Large intestine (tissue), 3 donors: ENCODE measurements around the gene ALMS1. TPM values are rescaled to one million over a fixed set of nuclear protein-coding genes. Genes with fewer than 3 reads are reported as not detected.
A peak's percentile ranks its signal among the peaks of the same experiment; 100 is the strongest.

Experiments
- DNase-seq, 2 donors: peaks; one replicate each; pipeline versions ENCODE4 v3.0.0 to v3.0.0-alpha.2; 2013
- H3K27ac ChIP-seq: one replicate; pipeline ENCODE4 v1.5.1; 2013; ENCODE audit warnings: low read length
- H3K27me3 ChIP-seq: 2 replicates; pipeline ENCODE4 v1.6.1; 2013; ENCODE audit warnings: low read length; ENCODE audit not compliant: control insufficient read depth, insufficient read depth
- H3K36me3 ChIP-seq: 2 replicates; pipeline ENCODE4 v1.6.1; 2013; ENCODE audit warnings: low read length; ENCODE audit not compliant: control insufficient read depth, insufficient read depth
- H3K4me1 ChIP-seq: one replicate; pipeline ENCODE4 v1.6.1; 2013; ENCODE audit warnings: low read length; ENCODE audit not compliant: control insufficient read depth, insufficient read depth
- H3K4me3 ChIP-seq: one replicate; pipeline ENCODE4 v1.5.1; 2013; ENCODE audit warnings: low read length
- H3K9me3 ChIP-seq: one replicate; pipeline ENCODE4 v1.6.1; 2013; ENCODE audit warnings: mild to moderate bottlenecking, low read depth, low read length, moderate library complexity; ENCODE audit not compliant: control insufficient read depth
- WGBS: methylation state at CpG from one replicate; pipeline ENCODE4 v1.1.5; 2013; ENCODE audit warnings: low lambda C conversion rate; ENCODE audit not compliant: insufficient coverage; 5-methylcytosine and 5-hydroxymethylcytosine counted together
- polyA plus RNA-seq: library from polyadenylated mRNA; unstranded; fragments of 120-200 nt; gene quantifications from one replicate; pipeline ENCODE4 v1.2.1, GENCODE V29; 2013

Gene ALMS1
- polyA plus RNA-seq, 1 donor, result 22.5 TPM

DNA sequence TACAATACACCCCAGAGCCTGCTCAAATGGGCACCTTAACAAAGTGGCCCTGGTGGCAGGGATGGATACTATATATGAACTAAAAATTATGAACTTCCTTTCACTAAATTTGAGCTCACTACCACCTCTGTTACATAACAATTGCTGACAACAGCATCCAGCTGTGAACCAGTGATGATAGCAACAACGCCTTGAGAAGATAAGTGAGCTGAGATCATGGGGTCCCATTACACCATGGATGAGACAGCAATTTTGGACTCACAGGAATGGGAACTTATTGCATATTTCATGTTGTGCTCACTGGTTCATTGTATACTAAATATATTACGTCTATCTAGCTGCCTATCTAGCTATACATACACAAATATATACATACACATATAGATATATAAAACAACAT, 16.9 kb upstream of the ALMS1 start:
- Histone ChIP-seq H3K27me3 (peaks cover 10% of the 10 kb centered on the region), H3K4me1 (no peaks in the 10 kb centered on the region), H3K4me3 (no peak overlapping the region), H3K9me3 (no peaks in the 10 kb centered on the region), H3K36me3 (no peaks in the 10 kb centered on the region), H3K27ac (no peak overlapping the region)
- WGBS, result 40% methylated on average over 1 of the region's 2 CpGs
- DNase-seq, result no peak

DNA sequence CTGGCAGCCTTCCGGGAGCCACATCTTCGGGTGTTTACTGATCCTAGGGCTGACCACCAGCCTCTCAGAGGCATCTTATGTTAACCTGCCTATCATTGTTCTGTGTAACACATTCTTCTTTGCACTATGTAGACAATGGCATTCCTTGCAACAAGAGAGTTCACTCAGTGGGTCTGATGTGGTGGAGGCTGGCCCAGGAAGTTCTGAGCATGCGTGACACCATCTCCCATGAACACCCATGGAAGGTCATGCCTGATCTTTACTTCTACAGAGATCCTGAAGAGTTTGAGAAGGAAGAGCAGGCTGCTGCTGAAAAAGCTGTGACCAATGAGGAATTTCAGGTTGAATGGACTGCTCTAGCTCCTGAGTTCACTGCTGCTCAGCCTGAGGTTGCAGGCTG, 15.3 kb upstream of the ALMS1 start:
- no peaks in the 10 kb centered on the region for H3K4me1 ChIP-seq
- no CpG with 5 or more reads among the region's 3 CpGs for WGBS
- no peak overlapping the region for H3K4me3 ChIP-seq
- H3K36me3 ChIP-seq, result no peaks in the 10 kb centered on the region
- no peak for DNase-seq
- H3K27me3 ChIP-seq, result peaks cover 10% of the 10 kb centered on the region
- H3K9me3 ChIP-seq, result no peaks in the 10 kb centered on the region
- H3K27ac ChIP-seq, result no peak overlapping the region

DNA sequence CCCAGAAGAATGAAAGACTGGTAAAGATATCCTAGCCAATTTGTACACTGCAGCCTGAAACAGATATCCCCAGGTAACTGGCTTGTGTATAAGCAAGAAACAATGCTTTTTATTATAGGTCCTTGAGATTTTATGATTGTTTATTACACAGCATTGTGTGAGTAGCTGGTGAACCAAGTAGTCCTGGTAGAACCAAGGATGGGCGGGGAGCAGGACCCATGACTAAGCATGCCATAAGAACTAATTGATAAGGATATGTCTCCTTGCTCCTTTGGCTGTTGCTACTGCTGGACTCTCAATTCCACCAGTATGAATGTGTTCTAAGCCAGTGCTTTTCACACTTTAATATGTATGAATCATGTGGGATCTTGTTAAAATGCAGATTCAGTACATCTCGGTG, 12.3 kb upstream of the ALMS1 start:
- Histone ChIP-seq H3K27ac (no peak overlapping the region), H3K36me3 (no peaks in the 10 kb centered on the region), H3K4me1 (no peaks in the 10 kb centered on the region), H3K9me3 (no peaks in the 10 kb centered on the region), H3K4me3 (no peak overlapping the region), H3K27me3 (peaks cover 14% of the 10 kb centered on the region)
- no CpG with 5 or more reads among the region's 2 CpGs for WGBS
- no peak for DNase-seq

DNA sequence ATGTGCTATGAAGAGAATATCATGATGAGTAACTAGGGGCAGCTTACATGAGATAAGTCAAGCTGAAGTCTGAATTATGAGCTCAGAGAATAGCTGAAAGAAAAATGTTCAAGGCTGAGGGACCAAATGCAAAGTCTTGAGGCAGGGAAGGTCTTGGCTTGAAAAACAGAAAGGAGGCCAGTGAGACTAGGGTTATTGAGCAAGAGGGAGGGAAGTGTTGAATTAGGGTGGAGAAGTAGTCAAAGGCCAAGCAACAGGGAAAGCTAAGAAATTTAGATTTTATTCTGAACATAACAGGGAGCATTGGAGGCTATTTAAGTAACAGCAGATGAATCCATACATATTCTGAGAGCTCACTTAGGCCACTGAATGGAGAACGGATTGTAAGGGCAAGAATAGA, 11.4 kb upstream of the ALMS1 start:
- no peaks in the 10 kb centered on the region for H3K36me3 ChIP-seq
- no peaks in the 10 kb centered on the region for H3K4me1 ChIP-seq
- no peak overlapping the region for H3K4me3 ChIP-seq
- no CpG with 5 or more reads among the region's 1 CpG for WGBS
- no peak overlapping the region for H3K27ac ChIP-seq
- peaks cover 14% of the 10 kb centered on the region for H3K27me3 ChIP-seq
- DNase-seq, result no peak
- H3K9me3 ChIP-seq, result no peaks in the 10 kb centered on the region

DNA sequence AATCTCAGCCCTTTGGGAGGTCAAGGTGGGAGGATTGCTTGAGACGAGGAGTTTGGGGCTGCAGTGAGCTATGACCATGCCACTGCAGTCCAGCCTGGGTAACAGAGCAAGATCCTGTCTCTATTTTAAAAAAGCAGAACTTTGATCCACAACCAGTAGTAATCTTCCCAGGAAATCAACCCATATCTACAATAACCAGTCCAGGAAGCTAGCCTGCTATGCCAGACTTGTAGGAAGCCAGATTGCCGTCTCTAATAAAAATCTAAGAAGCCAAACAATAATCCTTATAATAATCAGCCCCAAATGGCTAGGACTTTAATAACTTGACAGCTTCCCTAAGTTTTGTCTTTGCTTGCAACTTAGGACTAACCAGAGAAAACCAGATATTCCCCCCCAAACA, 9.0 kb upstream of the ALMS1 start:
- H3K4me1 ChIP-seq, result no peaks in the 10 kb centered on the region
- no peak for DNase-seq
- WGBS, result no CpG with 5 or more reads among the region's 2 CpGs
- no peaks in the 10 kb centered on the region for H3K36me3 ChIP-seq
- peaks cover 20% of the 10 kb centered on the region for H3K27me3 ChIP-seq
- H3K4me3 ChIP-seq, result no peak overlapping the region
- no peaks in the 10 kb centered on the region for H3K9me3 ChIP-seq
- no peak overlapping the region for H3K27ac ChIP-seq

DNA sequence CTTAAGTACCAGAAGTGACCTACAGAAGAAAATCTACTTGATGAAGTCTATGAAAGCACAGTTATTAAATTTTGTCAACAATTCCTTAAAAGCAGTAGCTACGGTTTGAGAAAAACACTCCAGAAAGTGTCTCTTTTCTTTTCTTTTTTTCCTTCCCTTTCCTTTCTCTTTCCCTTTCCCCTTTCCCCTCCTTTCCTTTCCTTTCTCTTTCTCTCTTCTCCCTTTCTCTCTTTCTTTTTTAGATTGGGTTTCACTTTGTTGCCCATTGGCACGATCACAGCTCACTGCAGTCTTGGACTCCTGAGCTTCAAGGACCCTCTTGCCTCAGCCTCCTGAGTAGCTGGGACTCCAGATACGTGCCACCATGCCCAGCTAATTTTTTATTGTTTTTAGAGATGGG, 2.6 kb upstream of the ALMS1 start:
- 76% methylated on average over 2 of the region's 3 CpGs for WGBS
- Histone ChIP-seq H3K4me3 (no peak overlapping the region), H3K4me1 (peaks cover 9% of the 10 kb centered on the region), H3K27me3 (peaks cover 12% of the 10 kb centered on the region), H3K36me3 (no peaks in the 10 kb centered on the region), H3K9me3 (no peaks in the 10 kb centered on the region), H3K27ac (no peak overlapping the region)
- DNase-seq, result no peak

DNA sequence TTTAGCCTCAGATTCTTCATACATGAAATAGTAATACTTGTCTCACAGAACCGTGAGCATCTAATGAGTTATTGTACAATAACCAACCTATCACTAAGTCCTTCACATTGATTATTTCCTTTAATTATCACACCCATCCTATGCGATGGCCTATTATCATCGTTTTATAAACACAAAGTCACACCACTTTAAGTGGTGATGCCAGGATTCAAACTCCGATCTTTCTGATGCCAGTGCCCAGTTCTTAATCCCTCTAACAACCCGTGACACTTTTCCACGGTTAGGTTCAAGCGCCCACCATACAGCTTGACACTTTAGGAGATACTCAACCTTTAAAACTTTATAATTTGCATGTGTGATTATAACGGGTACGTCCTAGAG, 523 bp upstream of the ALMS1 start:
- DNase-seq, result no peak
- Histone ChIP-seq H3K27ac (peak overlapping the region; percentile 68), H3K9me3 (no peaks in the 10 kb centered on the region), H3K36me3 (no peaks in the 10 kb centered on the region), H3K27me3 (peaks cover 10% of the 10 kb centered on the region), H3K4me3 (peak overlapping the region; percentile 60), H3K4me1 (peaks cover 9% of the 10 kb centered on the region)
- WGBS, result no CpG with 5 or more reads among the region's 9 CpGs

DNA sequence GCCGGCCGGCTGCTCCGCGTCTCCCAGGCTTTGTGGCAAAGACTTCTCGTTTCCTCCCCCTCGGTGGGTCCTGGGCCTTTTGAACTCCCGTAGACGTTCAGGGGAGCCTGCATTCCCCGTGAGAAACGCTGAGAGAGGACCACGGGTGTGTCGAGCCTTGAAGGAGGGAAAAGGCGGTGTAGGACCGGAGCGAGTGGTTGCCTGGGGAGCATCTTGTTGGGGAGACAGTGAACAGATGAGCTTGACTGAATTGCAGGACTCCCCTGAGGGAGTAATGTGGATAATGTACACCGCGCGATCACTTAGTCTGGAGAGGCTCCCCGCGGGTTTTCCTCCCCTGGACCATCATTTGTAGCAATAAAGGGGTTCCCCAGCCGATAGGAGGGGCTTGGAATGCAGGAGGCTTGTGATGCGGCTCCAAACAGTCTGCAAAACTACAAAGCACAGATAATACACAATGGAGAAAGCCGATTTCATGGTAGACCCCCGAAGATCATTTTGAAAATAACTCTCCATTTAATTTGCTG, 769 bp downstream of the ALMS1 start:
- H3K4me1 ChIP-seq, result peaks cover 9% of the 10 kb centered on the region
- DNase-seq, result no peak
- H3K4me3 ChIP-seq, result peak overlapping the region; percentile 85
- no CpG with 5 or more reads among the region's 24 CpGs for WGBS
- peak overlapping the region; percentile 98 for H3K27ac ChIP-seq
- H3K27me3 ChIP-seq, result no peaks in the 10 kb centered on the region
- no peaks in the 10 kb centered on the region for H3K36me3 ChIP-seq
- no peaks in the 10 kb centered on the region for H3K9me3 ChIP-seq

DNA sequence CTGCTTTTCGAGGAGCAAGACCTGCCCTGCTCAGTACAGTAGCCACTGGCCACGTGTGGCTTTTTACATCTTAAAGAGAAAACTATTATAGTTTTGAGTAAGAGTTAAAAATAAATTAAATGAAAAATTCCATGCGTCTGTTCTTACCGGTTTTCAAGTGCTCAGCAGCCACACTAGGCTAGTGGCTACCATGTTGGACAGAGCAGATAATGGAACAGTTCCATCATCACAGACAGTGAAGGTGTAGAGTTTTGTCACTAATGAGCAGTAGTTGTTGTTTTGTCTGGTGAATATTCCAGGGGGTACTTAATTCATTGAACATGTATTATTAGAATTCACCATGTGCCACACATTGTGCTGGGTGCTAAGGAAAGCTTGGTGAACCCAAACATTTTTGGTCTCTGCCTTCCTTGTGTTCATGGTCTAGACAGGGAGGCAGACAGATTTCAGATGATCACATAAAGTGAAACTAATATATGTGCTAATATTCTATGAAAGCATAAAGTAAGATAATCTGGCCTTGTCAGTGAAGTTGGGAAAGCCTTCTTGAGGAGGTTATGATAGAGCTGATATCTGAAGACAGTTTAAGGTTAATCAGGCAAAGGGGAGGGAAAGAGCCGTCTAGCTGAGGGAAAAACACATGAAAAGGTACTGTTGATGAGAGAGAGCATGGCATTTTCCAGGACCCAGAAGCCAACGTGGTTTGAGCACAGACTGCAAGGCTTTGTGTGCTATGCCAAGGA, 1.4 kb downstream of the ALMS1 start:
- Histone ChIP-seq H3K36me3 (no peaks in the 10 kb centered on the region), H3K4me1 (peaks cover 9% of the 10 kb centered on the region), H3K9me3 (no peaks in the 10 kb centered on the region), H3K4me3 (peak overlapping the region; percentile 85), H3K27me3 (no peaks in the 10 kb centered on the region), H3K27ac (peak overlapping the region; percentile 98)
- WGBS, result 13% methylated on average over 3 of the region's 6 CpGs
- peak in 1 of 2 donors; percentile 9 for DNase-seq

DNA sequence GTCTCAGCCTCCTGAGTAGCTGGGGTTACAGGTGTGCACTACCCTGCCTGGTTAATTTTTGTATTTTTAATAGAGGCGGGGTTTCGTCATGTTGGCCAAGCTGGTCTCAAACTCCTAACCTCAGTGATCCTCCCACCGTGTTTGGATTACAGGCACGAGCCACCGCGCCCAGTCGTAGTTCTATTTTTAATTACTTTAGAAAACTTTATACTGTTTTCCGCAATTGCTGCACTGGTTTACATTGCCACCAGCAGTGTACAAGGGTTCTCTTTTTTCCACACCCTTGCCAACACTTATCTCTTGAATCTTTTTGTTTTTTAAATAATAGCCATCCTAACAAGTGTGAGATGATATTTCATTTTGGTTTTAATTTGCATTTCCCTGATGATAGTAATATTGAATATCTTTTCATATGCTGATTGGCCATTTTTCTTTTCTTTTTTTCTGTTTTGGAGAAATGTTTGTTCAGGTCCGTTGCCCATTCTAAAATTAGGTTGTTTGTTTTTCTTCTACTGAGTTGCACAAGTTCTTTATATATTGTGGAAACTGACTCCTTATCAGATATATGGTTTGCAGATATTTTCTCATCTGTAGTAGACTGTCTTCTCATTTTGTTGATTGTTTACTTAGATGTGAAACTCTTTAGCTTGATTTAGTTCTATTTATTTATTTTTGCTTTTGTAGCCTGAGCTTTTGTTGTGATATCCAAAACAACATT, 16.9 kb downstream of the ALMS1 start:
- Histone ChIP-seq H3K4me1 (no peaks in the 10 kb centered on the region), H3K9me3 (peaks cover 13% of the 10 kb centered on the region), H3K36me3 (no peaks in the 10 kb centered on the region), H3K27me3 (no peaks in the 10 kb centered on the region), H3K27ac (no peak overlapping the region), H3K4me3 (no peak overlapping the region)
- WGBS, result 100% methylated on average over 4 of the region's 9 CpGs
- DNase-seq, result no peak
